GM12878 (cell line): ENCODE measurements around the gene CLRN3.

Source experiments
- ATF2 ChIP-seq: IDR thresholded peaks from 2 replicates; pipeline ENCODE4 v1.6.1; 2012; ENCODE audit warnings: low read length, inconsistent platforms
- EED ChIP-seq: sonication (generic); IDR thresholded peaks from 2 replicates; pipeline ENCODE4 v1.6.1; 2016; ENCODE audit warnings: antibody characterized with exemption, low read depth
- PKNOX1 ChIP-seq: fragments of 450-650 bp; IDR thresholded peaks from 2 replicates; pipeline ENCODE4 v1.6.1; 2016; ENCODE audit warnings: mild to moderate bottlenecking
- RAD21 ChIP-seq: IDR thresholded peaks from 2 replicates; pipeline ENCODE4 v1.6.1; 2011; ENCODE audit warnings: mild to moderate bottlenecking, low read depth, low read length, moderate library complexity; ENCODE audit not compliant: insufficient read depth

DNA sequence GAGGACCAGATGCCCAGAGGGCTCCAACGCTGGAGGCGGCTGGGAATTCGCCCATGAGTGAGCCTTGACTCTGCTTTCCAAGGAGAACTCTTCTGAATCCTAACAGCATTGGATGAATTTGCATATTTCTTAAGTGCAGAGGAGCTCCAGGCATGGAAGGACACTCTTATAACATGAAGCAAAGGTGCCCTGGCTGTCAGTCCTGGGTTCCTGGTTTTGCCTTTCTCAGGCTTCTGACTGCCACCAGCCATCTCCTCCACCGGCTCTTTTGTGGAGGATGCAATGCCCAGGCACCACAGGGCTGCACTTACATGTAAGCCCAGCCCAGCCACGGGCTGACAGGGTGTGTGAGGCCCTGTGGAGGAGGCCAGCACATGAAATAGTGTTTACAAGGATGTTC lies 8.2 kb downstream of the CLRN3 start:
- TF ChIP-seq EED (no peak), RAD21 (no peak), PKNOX1 (no peak), ATF2 (no peak)
